ENCODE results near the gene RXFP4.
"Not testable (repeated sequence)": the region's sequence is repeated elsewhere in the genome, so short reads cannot be mapped to it uniquely, and the experiment has no call there.

RXFP4 gene

GRCh38 chr1:155979597-155980343 is 38.3 kb downstream of the RXFP4 start:
- peak; percentile 73 for DNase-seq

- DNase-seq = no peak
Observed at GRCh38 chr1:155981266-155982088, 40.0 kb downstream of the RXFP4 start.

GRCh38 chr1:155982106-155982505 is 40.7 kb downstream of the RXFP4 start:
- DNase-seq = no peak

- DNase-seq = peak; percentile 89
Observed at GRCh38 chr1:155983191-155984024, 42.0 kb downstream of the RXFP4 start.

- no peak for DNase-seq
Observed at GRCh38 chr1:155984341-155984740, 42.9 kb downstream of the RXFP4 start.

- not testable (repeated sequence) for DNase-seq
Observed at GRCh38 chr1:155984903-155985645, 43.6 kb downstream of the RXFP4 start.

GRCh38 chr1:155989242-155990004 is 48.0 kb downstream of the RXFP4 start:
- peak; percentile 85 for DNase-seq

GRCh38 chr1:155990005-155990739 is 48.7 kb downstream of the RXFP4 start:
- no peak for DNase-seq

All from femur (tissue), 1 donor.